ENCODE data around the gene MDC1. TPM values are rescaled to one million over a fixed set of nuclear protein-coding genes. Genes with fewer than 3 reads are reported as not detected.

MDC1 gene
- total and polyA plus RNA-seq, 2 donors (not counting 3 experiments of a cell fraction or from before 2014, with no cell fraction given), result 16.8 to 42.3 TPM

DNA sequence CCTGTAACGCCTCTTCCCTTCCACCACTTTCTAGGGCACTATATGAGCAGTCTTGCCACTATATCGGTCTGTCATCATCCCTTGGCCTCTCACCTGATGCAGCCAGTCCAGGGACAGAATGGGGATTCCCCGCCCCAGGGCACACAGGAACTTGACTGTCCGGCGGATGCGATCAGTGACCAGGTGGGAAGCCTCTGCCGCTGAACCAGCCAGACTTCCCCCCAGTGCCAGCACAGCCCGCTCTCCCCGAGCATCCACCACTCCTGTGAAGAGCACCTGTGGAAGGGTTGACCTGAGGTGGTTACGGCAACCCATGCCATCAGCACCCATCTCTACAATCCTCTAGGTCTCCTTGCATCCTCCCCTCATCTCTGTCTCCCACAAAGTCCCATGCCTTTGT, 14.1 kb downstream of the MDC1 start:
- dilution Hi-C loops (cut with MboI; ENCODE audit: extremely low pct_ligation_motif_present, low sequenced_read_pairs), result no loop called here
- Histone ChIP-seq H2AFZ (ENCODE audit: low read depth, low read length) (no peak overlapping the region), H3K9me3 (replicated peaks; ENCODE audit: control insufficient read depth, insufficient read depth, low read length) (no peaks in the 10 kb centered on the region), H3K9me1 (replicated peaks; ENCODE audit: control insufficient read depth, extremely low read depth, insufficient read depth, low read length) (no peaks in the 10 kb centered on the region), H3K4me3 (replicated peaks in 1 of 3; ENCODE audit: insufficient read depth in 1 of 3, low read depth in 1 of 3, low read length in 3 of 3) (no peak overlapping the region), H3K36me3 (ENCODE audit: control insufficient read depth in 2 of 2, extremely low read depth in 1 of 2, insufficient read depth in 2 of 2, low read length in 2 of 2) (peaks cover 2 to 7% of the 10 kb centered on the region in 2 experiments), H3K9ac (replicated peaks; ENCODE audit: extremely low read depth, insufficient read depth, low read length) (no peak overlapping the region), H3K4me2 (ENCODE audit: insufficient read depth, low read length) (no peak overlapping the region), H4K20me1 (replicated peaks; ENCODE audit: control insufficient read depth, extremely low read depth, insufficient read depth, low read length) (no peaks in the 10 kb centered on the region), H3K79me2 (ENCODE audit: control insufficient read depth, insufficient read depth, low read length) (no peaks in the 10 kb centered on the region), H3K27ac (ENCODE audit: insufficient read depth, low read depth, low read length) (no peak overlapping the region), H3K4me1 (ENCODE audit: control insufficient read depth, extremely low read depth, insufficient read depth, low read length) (no peaks in the 10 kb centered on the region), H3K27me3 (ENCODE audit: control insufficient read depth in 2 of 2, insufficient read depth in 2 of 2, low read length in 2 of 2) (no peaks in the 10 kb centered on the region)
- intact Hi-C loops (cut with micrococcal nuclease), result no loop called here
- TF ChIP-seq JUN (IDR thresholded peaks at IDR 0.05; ENCODE audit: borderline replicate concordance, insufficient read depth, insufficient read length, low read depth) (no peak), MYC (IDR thresholded peaks at IDR 0.05; ENCODE audit: low read depth, low read length) (no peak), POLR2A (IDR thresholded peaks at IDR 0.05; ENCODE audit: low read depth, low read length) (no peak), MAX (IDR thresholded peaks at IDR 0.05; ENCODE audit: insufficient read depth, insufficient read length) (no peak), FOS (IDR thresholded peaks at IDR 0.05; ENCODE audit: borderline replicate concordance, insufficient read depth, low read length) (no peak), GATA2 (IDR thresholded peaks at IDR 0.05; ENCODE audit: insufficient read depth, insufficient read length, low read depth, low read length) (no peak), POLR2AphosphoS5 (IDR thresholded peaks at IDR 0.05; ENCODE audit: insufficient read depth, low read depth, low read length) (no peak), EZH2 (IDR thresholded peaks at IDR 0.05; ENCODE audit: borderline replicate concordance, low read depth, low read length, severe bottlenecking) (no peak)
- TF ChIP-seq, protein P1, sequence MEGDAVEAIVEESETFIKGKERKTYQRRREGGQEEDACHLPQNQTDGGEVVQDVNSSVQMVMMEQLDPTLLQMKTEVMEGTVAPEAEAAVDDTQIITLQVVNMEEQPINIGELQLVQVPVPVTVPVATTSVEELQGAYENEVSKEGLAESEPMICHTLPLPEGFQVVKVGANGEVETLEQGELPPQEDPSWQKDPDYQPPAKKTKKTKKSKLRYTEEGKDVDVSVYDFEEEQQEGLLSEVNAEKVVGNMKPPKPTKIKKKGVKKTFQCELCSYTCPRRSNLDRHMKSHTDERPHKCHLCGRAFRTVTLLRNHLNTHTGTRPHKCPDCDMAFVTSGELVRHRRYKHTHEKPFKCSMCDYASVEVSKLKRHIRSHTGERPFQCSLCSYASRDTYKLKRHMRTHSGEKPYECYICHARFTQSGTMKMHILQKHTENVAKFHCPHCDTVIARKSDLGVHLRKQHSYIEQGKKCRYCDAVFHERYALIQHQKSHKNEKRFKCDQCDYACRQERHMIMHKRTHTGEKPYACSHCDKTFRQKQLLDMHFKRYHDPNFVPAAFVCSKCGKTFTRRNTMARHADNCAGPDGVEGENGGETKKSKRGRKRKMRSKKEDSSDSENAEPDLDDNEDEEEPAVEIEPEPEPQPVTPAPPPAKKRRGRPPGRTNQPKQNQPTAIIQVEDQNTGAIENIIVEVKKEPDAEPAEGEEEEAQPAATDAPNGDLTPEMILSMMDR (IDR thresholded peaks at IDR 0.05; ENCODE audit: extremely low read depth in 1 of 2, insufficient read depth in 1 of 2, low read depth in 1 of 2, low read length in 2 of 2), result no peak
- FAIRE-seq (no peak), DNase-seq (ENCODE audit: low read depth, low spot score) (no peak)
- ChIA-PET POLR2A (interaction anchor here (0.8 kb wide), 1 partner anchor 14 kb away, joined by 3 read pairs; the partner anchor contains the start of gene MDC1), CTCF (interaction anchor here (1.2 to 3.3 kb wide), 4 partner anchors 8 to 221 kb away, joined by 3 to 16 read pairs (median 12); partner anchors contain the start of gene MDC1)
- no TSS peak for BruUV-seq (replicated peaks)

Data from endothelial cell of umbilical vein (primary cell).